Fibroblast of skin of back (primary cell): ENCODE results near the gene ZNF827.

Experiments
- DNase-seq: peaks from one replicate; pipeline ENCODE4 v3.0.0-alpha.2; 2013

Gene ZNF827

GRCh38 chr4:145792429-145792828 lies 146.2 kb downstream of the ZNF827 start:
- no peak for DNase-seq

GRCh38 chr4:145791988-145792387 lies 146.6 kb downstream of the ZNF827 start:
- no peak for DNase-seq

- no peak for DNase-seq
Measured at GRCh38 chr4:145788755-145789154, 149.9 kb downstream of the ZNF827 start.

- DNase-seq: no peak
Measured at GRCh38 chr4:145786830-145787229, 151.8 kb downstream of the ZNF827 start.

- no peak for DNase-seq
Measured at GRCh38 chr4:145786261-145786660, 152.4 kb downstream of the ZNF827 start.

- DNase-seq: no peak
Measured at GRCh38 chr4:145785391-145786008, 153.1 kb downstream of the ZNF827 start.

GRCh38 chr4:145784036-145784435 lies 154.6 kb downstream of the ZNF827 start:
- DNase-seq: no peak

- peak; percentile 36 for DNase-seq
Measured at GRCh38 chr4:145782756-145783155, 155.9 kb downstream of the ZNF827 start.

- no peak for DNase-seq
Measured at GRCh38 chr4:145781351-145781750, 157.3 kb downstream of the ZNF827 start.

- peak; percentile 5 for DNase-seq
Measured at GRCh38 chr4:145779319-145779801, 159.3 kb downstream of the ZNF827 start.

- DNase-seq: no peak
Measured at GRCh38 chr4:145776208-145776607, 162.4 kb downstream of the ZNF827 start.

GRCh38 chr4:145775406-145775805 lies 163.2 kb downstream of the ZNF827 start:
- no peak for DNase-seq

- DNase-seq: no peak
Measured at GRCh38 chr4:145774473-145774872, 164.2 kb downstream of the ZNF827 start.

- no peak for DNase-seq
Measured at GRCh38 chr4:145773581-145774234, 164.9 kb downstream of the ZNF827 start.

- no peak for DNase-seq
Measured at GRCh38 chr4:145772347-145772746, 166.3 kb downstream of the ZNF827 start.

- DNase-seq: no peak
Measured at GRCh38 chr4:145770124-145770523, 168.5 kb downstream of the ZNF827 start.

- no peak for DNase-seq
Measured at GRCh38 chr4:145769450-145770037, 169.1 kb downstream of the ZNF827 start.

- DNase-seq: no peak
Measured at GRCh38 chr4:145766273-145766672, 172.3 kb downstream of the ZNF827 start.

GRCh38 chr4:145763399-145763798 lies 175.2 kb downstream of the ZNF827 start:
- no peak for DNase-seq

GRCh38 chr4:145762719-145763118 lies 175.9 kb downstream of the ZNF827 start:
- no peak for DNase-seq

- no peak for DNase-seq
Measured at GRCh38 chr4:145760961-145761929, 177.4 kb downstream of the ZNF827 start.

GRCh38 chr4:145760176-145760575 lies 178.4 kb downstream of the ZNF827 start:
- DNase-seq: no peak

GRCh38 chr4:145757188-145757587 lies 181.4 kb downstream of the ZNF827 start:
- DNase-seq: no peak
